ENCODE data around the gene CEP68. TPM values are rescaled to one million over a fixed set of nuclear protein-coding genes. Genes with fewer than 3 reads are reported as not detected.

The CEP68 gene
- polyA plus RNA-seq, 2 of the 4 experiments (the other 2 are of a cell fraction), result 6.8 to 9.2 TPM

DNA sequence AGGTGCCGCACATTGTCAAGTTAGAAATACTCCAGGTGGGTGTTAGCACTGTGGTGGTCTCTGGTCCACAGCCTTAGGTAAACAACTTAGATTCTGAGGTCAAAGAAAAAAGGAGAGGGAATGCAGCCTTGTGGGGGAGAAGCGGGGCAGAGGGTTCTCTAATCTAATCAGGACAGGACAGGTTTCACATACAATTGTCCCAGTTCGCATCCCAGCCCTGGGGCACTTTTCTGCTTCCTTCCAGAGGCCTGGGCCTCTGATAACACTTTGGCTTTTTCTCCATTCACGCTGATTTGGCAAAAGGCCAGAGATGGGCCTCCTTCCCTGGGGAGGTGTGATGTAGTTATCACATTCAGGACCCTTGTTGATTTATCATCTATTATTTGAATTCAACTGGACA, 34.5 kb upstream of the CEP68 start:
- ChIA-PET POLR2A (no interaction called here), CTCF (interaction anchor here (1.0 to 5.8 kb wide), 2 partner anchors 104 kb away, joined by 4 to 39 read pairs; no protein-coding TSS in a partner anchor)
- DNase-seq (ENCODE audit: low read depth in 1 of 2, low spot score in 1 of 2), result no peak
- FAIRE-seq, result no peak
- 81% methylated on average over 4 of the region's 4 CpGs for WGBS (ENCODE audit: missing lambda C conversion rate)
- Histone ChIP-seq H3K4me1 (peaks cover 20% of the 10 kb centered on the region), H3K9me3 (no peaks in the 10 kb centered on the region), H3K27ac (no peak overlapping the region), H3K4me3 (no peak overlapping the region), H3K4me2 (no peak overlapping the region)
- TF ChIP-seq POLR2A (IDR thresholded peaks at IDR 0.05; ENCODE audit: low read length) (no peak), HDAC2 (IDR thresholded peaks at IDR 0.05) (no peak), MAFK (IDR thresholded peaks at IDR 0.05; ENCODE audit: partially characterized antibody) (no peak), RCOR1 (IDR thresholded peaks at IDR 0.05; ENCODE audit: low read depth, low read length) (no peak), JUNB (IDR thresholded peaks at IDR 0.05) (no peak), SMC3 (IDR thresholded peaks at IDR 0.05) (no peak), E2F6 (IDR thresholded peaks at IDR 0.05; ENCODE audit: borderline replicate concordance, low read depth) (no peak), ZC3H11A (IDR thresholded peaks at IDR 0.05) (no peak), NFE2L2 (conservative IDR thresholded peaks at IDR 0.05; ENCODE audit: low read length) (no peak)
- TF ChIP-seq, protein P1, sequence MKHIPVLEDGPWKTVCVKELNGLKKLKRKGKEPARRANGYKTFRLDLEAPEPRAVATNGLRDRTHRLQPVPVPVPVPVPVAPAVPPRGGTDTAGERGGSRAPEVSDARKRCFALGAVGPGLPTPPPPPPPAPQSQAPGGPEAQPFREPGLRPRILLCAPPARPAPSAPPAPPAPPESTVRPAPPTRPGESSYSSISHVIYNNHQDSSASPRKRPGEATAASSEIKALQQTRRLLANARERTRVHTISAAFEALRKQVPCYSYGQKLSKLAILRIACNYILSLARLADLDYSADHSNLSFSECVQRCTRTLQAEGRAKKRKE (CRISPR knock-in tag; IDR thresholded peaks at IDR 0.05; ENCODE audit: low read depth), result no peak
- ATAC-seq, result no peak

DNA sequence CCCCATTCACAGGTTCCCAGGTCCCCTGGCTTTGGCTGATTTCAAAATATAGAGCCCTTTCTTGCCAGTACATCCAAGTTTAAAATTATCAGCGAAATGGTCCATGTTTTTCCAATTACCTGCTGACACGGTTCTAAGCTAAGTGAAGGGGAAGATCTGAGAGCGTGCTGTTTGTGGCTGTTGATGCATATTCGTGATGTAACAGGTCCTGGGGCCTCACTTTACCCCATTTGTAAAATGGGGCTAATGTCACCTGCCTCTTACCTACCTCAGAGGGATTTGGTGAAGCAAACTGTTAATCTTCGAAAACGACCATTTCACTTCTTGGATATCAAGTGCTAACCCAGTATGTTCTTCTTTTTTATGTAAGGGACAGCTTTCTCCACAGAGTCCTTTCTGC, 34.0 kb upstream of the CEP68 start:
- CTCF ChIA-PET, result interaction anchor here (1.1 to 5.8 kb wide), 3 partner anchors 18 to 104 kb away, joined by 3 to 39 read pairs (median 3); no protein-coding TSS in a partner anchor
- no peak for TF ChIP-seq RFX5 (IDR thresholded peaks at IDR 0.05)
- TF ChIP-seq RARB (CRISPR knock-in tag; IDR thresholded peaks at IDR 0.05), result no peak
- TF ChIP-seq KDM1A (IDR thresholded peaks at IDR 0.05; ENCODE audit: low read depth), result no peak
- TF ChIP-seq EHF (CRISPR knock-in tag; IDR thresholded peaks at IDR 0.05), result no peak
- no peak for TF ChIP-seq HOXA7 (CRISPR knock-in tag; IDR thresholded peaks at IDR 0.05)
- no peak for TF ChIP-seq CBX2 (IDR thresholded peaks at IDR 0.05; ENCODE audit: borderline replicate concordance, low read depth)
- TF ChIP-seq EHMT2 (IDR thresholded peaks at IDR 0.05; ENCODE audit: low read depth), result no peak
- TF ChIP-seq TFCP2L1 (CRISPR knock-in tag; IDR thresholded peaks at IDR 0.05), result no peak
- no peak for TF ChIP-seq REST (IDR thresholded peaks at IDR 0.05)
- TF ChIP-seq SREBF2 (IDR thresholded peaks at IDR 0.05), result no peak
- TF ChIP-seq JUN (IDR thresholded peaks at IDR 0.05), result no peak
- TF ChIP-seq BCL3 (IDR thresholded peaks at IDR 0.05), result no peak
- no peak for TF ChIP-seq NR3C1 (IDR thresholded peaks at IDR 0.05)

More for the DNA sequence above, 34.0 kb upstream of the CEP68 start:
- Histone ChIP-seq H3K4me2 (no peak overlapping the region), H3K4me3 (no peak overlapping the region), H3K4me1 (peaks cover 20% of the 10 kb centered on the region), H3K9me3 (no peaks in the 10 kb centered on the region), H3K27ac (no peak overlapping the region)
- DNase-seq (ENCODE audit: low read depth in 1 of 2, low spot score in 1 of 2) (no peak), FAIRE-seq (no peak), ATAC-seq (no peak)
- POLR2A ChIA-PET, result no interaction called here
- 78% methylated on average over 6 of the region's 6 CpGs for WGBS (ENCODE audit: missing lambda C conversion rate)

All from A549 (cell line).